ENCODE measurements around the gene BPIFB1. TPM values are rescaled to one million over a fixed set of nuclear protein-coding genes. Genes with fewer than 3 reads are reported as not detected.

The BPIFB1 gene
- total RNA-seq, 3 donors from 2014 or later: 0.66 to 1.0 TPM; not detected in 1

- Histone ChIP-seq H3K36me3 (no peaks in the 10 kb centered on the region), H3K9me3 (no peaks in the 10 kb centered on the region), H3K27me3 (no peaks in the 10 kb centered on the region), H3K4me1 (no peaks in the 10 kb centered on the region), H3K27ac (no peak overlapping the region), H3K4me3 (no peak overlapping the region)
- DNase-seq (ENCODE audit: low spot score in 2 of 2): no peak
- intact Hi-C loops (cut with DNase I; ENCODE audit: low total_unique reads): no loop called here
- no peak for TF ChIP-seq POLR2A (IDR thresholded peaks at IDR 0.05)
- no peak for TF ChIP-seq POLR2AphosphoS5 (IDR thresholded peaks at IDR 0.05)
- no peak for TF ChIP-seq CTCF (IDR thresholded peaks at IDR 0.05)
Observed at GRCh38 chr20:33308668-33309067, 25.7 kb downstream of the BPIFB1 start.

- no peak overlapping the region for H3K27ac ChIP-seq
- H3K36me3 ChIP-seq: no peaks in the 10 kb centered on the region
- intact Hi-C loops (cut with DNase I; ENCODE audit: low total_unique reads): no loop called here
- TF ChIP-seq CTCF (IDR thresholded peaks at IDR 0.05): no peak
- H3K9me3 ChIP-seq: no peaks in the 10 kb centered on the region
- DNase-seq (ENCODE audit: low spot score in 2 of 2): no peak
- H3K27me3 ChIP-seq: no peaks in the 10 kb centered on the region
- H3K4me1 ChIP-seq: no peaks in the 10 kb centered on the region
- no peak overlapping the region for H3K4me3 ChIP-seq
Observed at GRCh38 chr20:33309631-33310030, 26.6 kb downstream of the BPIFB1 start.

GRCh38 chr20:33310327-33310899 is 27.4 kb downstream of the BPIFB1 start:
- H3K4me1 ChIP-seq: no peaks in the 10 kb centered on the region
- no peak overlapping the region for H3K4me3 ChIP-seq
- TF ChIP-seq POLR2A (IDR thresholded peaks at IDR 0.05) (no peak), POLR2AphosphoS5 (IDR thresholded peaks at IDR 0.05) (no peak), CTCF (IDR thresholded peaks at IDR 0.05) (no peak)
- H3K27me3 ChIP-seq: no peaks in the 10 kb centered on the region
- H3K9me3 ChIP-seq: no peaks in the 10 kb centered on the region
- DNase-seq (ENCODE audit: low spot score in 2 of 2): no peak
- intact Hi-C loops (cut with DNase I; ENCODE audit: low total_unique reads): no loop called here
- no peaks in the 10 kb centered on the region for H3K36me3 ChIP-seq
- no peak overlapping the region for H3K27ac ChIP-seq

GRCh38 chr20:33311011-33311410 is 28.0 kb downstream of the BPIFB1 start:
- intact Hi-C loops (cut with DNase I; ENCODE audit: low total_unique reads): no loop called here
- TF ChIP-seq POLR2AphosphoS5 (IDR thresholded peaks at IDR 0.05): no peak
- TF ChIP-seq CTCF (IDR thresholded peaks at IDR 0.05): no peak
- no peak for TF ChIP-seq POLR2A (IDR thresholded peaks at IDR 0.05)
- Histone ChIP-seq H3K27me3 (no peaks in the 10 kb centered on the region), H3K27ac (no peak overlapping the region), H3K4me1 (no peaks in the 10 kb centered on the region), H3K4me3 (no peak overlapping the region), H3K36me3 (no peaks in the 10 kb centered on the region), H3K9me3 (no peaks in the 10 kb centered on the region)
- DNase-seq (ENCODE audit: low spot score in 2 of 2): no peak

- DNase-seq (ENCODE audit: low spot score in 2 of 2): no peak
- Histone ChIP-seq H3K36me3 (no peaks in the 10 kb centered on the region), H3K27me3 (no peaks in the 10 kb centered on the region), H3K9me3 (no peaks in the 10 kb centered on the region), H3K4me1 (no peaks in the 10 kb centered on the region), H3K4me3 (no peak overlapping the region), H3K27ac (no peak overlapping the region)
- TF ChIP-seq CTCF (IDR thresholded peaks at IDR 0.05): no peak
- no peak for TF ChIP-seq POLR2AphosphoS5 (IDR thresholded peaks at IDR 0.05)
- no peak for TF ChIP-seq POLR2A (IDR thresholded peaks at IDR 0.05)
- intact Hi-C loops (cut with DNase I; ENCODE audit: low total_unique reads): no loop called here
Observed at GRCh38 chr20:33311996-33312395, 29.0 kb downstream of the BPIFB1 start.

Measured in breast epithelium (tissue), 4 donors.